ENCODE measurements around the gene ADGRF1.

- TF ChIP-seq POLR2A (IDR thresholded peaks at IDR 0.05): no peak
- TF ChIP-seq CTCF (IDR thresholded peaks at IDR 0.05): no peak
Measured at GRCh38 chr6:47086051-47086770, 44.1 kb upstream of the ADGRF1 start.
